ENCODE data around the gene AIPL1.

DNA sequence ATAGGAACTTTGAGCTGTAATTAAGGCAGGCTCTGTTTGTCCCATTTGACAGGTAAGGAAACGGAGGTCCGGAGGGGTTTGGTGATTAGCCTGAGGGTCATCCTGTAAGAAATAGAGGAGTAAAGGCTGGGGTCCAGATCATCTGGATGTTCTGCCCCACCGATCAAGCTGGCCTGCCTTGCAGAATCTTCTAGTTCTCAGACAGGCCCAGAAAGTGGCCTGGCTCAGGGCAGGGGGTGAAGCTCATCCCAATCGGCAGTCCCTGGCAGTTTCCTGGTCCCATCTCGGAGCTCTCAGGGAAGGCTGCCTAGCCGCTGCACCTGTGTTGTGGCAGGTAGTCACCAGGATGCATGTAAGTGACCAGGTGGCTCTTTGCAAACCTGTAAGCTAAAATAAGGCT is 13.6 kb upstream of the AIPL1 start:
- no peak for TF ChIP-seq CTCF (IDR thresholded peaks at IDR 0.05; ENCODE audit: low read depth, low read length, poor library complexity, severe bottlenecking)
- no peak for TF ChIP-seq EZH2phosphoT487 (IDR thresholded peaks at IDR 0.05; ENCODE audit: borderline replicate concordance, low read length)

All from DOHH2 (cell line).